ENCODE results near the gene RFX4.

RFX4 gene

GRCh38 chr12:106804668-106805067 is 221.9 kb downstream of the RFX4 start:
- H3K4me1 Mint-ChIP-seq, result peaks cover 8% of the 10 kb centered on the region
- H3K27ac Mint-ChIP-seq, result no peak overlapping the region
- H3K9me3 Mint-ChIP-seq, result no peaks in the 10 kb centered on the region
- H3K27me3 Mint-ChIP-seq (ENCODE audit: low read depth), result no peaks in the 10 kb centered on the region
- TF ChIP-seq CTCF (IDR thresholded peaks at IDR 0.05; ENCODE audit: unreplicated experiment in 3 of 3), result no peak
- peaks cover 33% of the 10 kb centered on the region for H3K36me3 Mint-ChIP-seq (ENCODE audit: low read depth)
- H3K4me3 Mint-ChIP-seq, result no peak overlapping the region
